Smooth muscle cell (in vitro differentiated cells): Measurements from ENCODE around the gene RNF144A. TPM values are rescaled to one million over a fixed set of nuclear protein-coding genes. Genes with fewer than 3 reads are reported as not detected.

ENCODE experiments used
- DNase-seq: peaks from one replicate; lab custom pipeline; 2025; ENCODE audit not compliant: unreplicated experiment; lab: John Stamatoyannopoulos, UW
- H2AFZ ChIP-seq: fragments of 200-600 bp; sonication (generic); 2 replicates; pipeline ENCODE4 v1.6.0; 2016; ENCODE audit warnings: antibody characterized with exemption, low read depth, mild to moderate bottlenecking
- H3F3A ChIP-seq: fragments of 200-600 bp; sonication (generic); 2 replicates; pipeline ENCODE4 v1.6.0; 2017; ENCODE audit warnings: antibody characterized with exemption, low read depth
- H3K27ac ChIP-seq: fragments of 200-600 bp; sonication (generic); 2 replicates; pipeline ENCODE4 v1.5.1; 2016; ENCODE audit warnings: low read depth, mild to moderate bottlenecking
- H3K27me3 ChIP-seq: fragments of 200-600 bp; sonication (generic); 2 replicates; pipeline ENCODE4 v1.6.1; 2016; ENCODE audit warnings: low read depth, mild to moderate bottlenecking
- H3K36me3 ChIP-seq: fragments of 200-600 bp; sonication (generic); 2 replicates; pipeline ENCODE4 v1.5.1; 2016; ENCODE audit warnings: low read depth
- H3K4me1 ChIP-seq: fragments of 200-600 bp; sonication (generic); 2 replicates; pipeline ENCODE4 v1.5.1; 2016; ENCODE audit warnings: low read depth
- H3K4me2 ChIP-seq: fragments of 200-600 bp; sonication (generic); 2 replicates; pipeline ENCODE4 v1.6.0; 2016; ENCODE audit warnings: mild to moderate bottlenecking
- H3K4me3 ChIP-seq: fragments of 200-600 bp; sonication (generic); 2 replicates; pipeline ENCODE4 v1.5.1; 2016; ENCODE audit warnings: mild to moderate bottlenecking
- H3K79me2 ChIP-seq: fragments of 200-600 bp; sonication (generic); 2 replicates; pipeline ENCODE4 v1.6.0; 2016; ENCODE audit warnings: low read depth, mild to moderate bottlenecking
- H3K9ac ChIP-seq: fragments of 200-600 bp; sonication (generic); 2 replicates; pipeline ENCODE4 v1.6.0; 2016; ENCODE audit warnings: low read depth
- H3K9me3 ChIP-seq: fragments of 200-600 bp; sonication (generic); replicated peaks from 2 replicates; pipeline ENCODE4 v1.5.1; 2016; ENCODE audit warnings: low read depth
- H4K20me1 ChIP-seq: fragments of 200-600 bp; sonication (generic); 2 replicates; pipeline ENCODE4 v1.6.0; 2016; ENCODE audit warnings: low read depth
- CTCF ChIP-seq: fragments of 200-600 bp; sonication (generic); IDR thresholded peaks from 2 replicates; pipeline ENCODE4 v1.5.1; 2017; ENCODE audit warnings: borderline replicate concordance, mild to moderate bottlenecking, antibody characterized with exemption; ENCODE audit not compliant: insufficient read depth, poor library complexity, severe bottlenecking
- WGBS: methylation state at CpG from one replicate; pipeline ENCODE4 v1.1.7; 2016; ENCODE audit warnings: low lambda C conversion rate; 5-methylcytosine and 5-hydroxymethylcytosine counted together
- polyA plus RNA-seq: library from polyadenylated mRNA; unstranded; fragments of >200 nt; fragmentation: Nextera tagmentation; extraction: Ambion mirVana; gene quantifications from 2 replicates; pipeline ENCODE4 v1.2.1, GENCODE V29; 2016
- total RNA-seq: library from RNA; depleted of rRNA; stranded (reverse); fragments of >200 nt; gene quantifications from 2 replicates; pipeline ENCODE4 v1.2.3, GENCODE V29; 2014

Gene RNF144A
- total and polyA plus RNA-seq, 2 experiments from 2014 or later, result 10.0 to 23.3 TPM

- no peaks in the 10 kb centered on the region for H3F3A ChIP-seq
- H3K4me3 ChIP-seq, result no peak overlapping the region
- no peaks in the 10 kb centered on the region for H3K9me3 ChIP-seq
- no peaks in the 10 kb centered on the region for H3K4me1 ChIP-seq
- H3K79me2 ChIP-seq, result no peaks in the 10 kb centered on the region
- 88% methylated on average over 4 of the region's 4 CpGs for WGBS
- no peak for TF ChIP-seq CTCF
- H3K27me3 ChIP-seq, result no peaks in the 10 kb centered on the region
- DNase-seq, result no peak
- no peak overlapping the region for H3K9ac ChIP-seq
- H3K36me3 ChIP-seq, result no peaks in the 10 kb centered on the region
- H2AFZ ChIP-seq, result no peak overlapping the region
- no peak overlapping the region for H3K4me2 ChIP-seq
- peaks cover 10% of the 10 kb centered on the region for H4K20me1 ChIP-seq
- no peak overlapping the region for H3K27ac ChIP-seq
These were observed 53.8 kb downstream of the RNF144A start for GRCh38 chr2:6970976-6971480.

GRCh38 chr2:6971502-6971901 lies 54.3 kb downstream of the RNF144A start:
- Histone ChIP-seq H3F3A (no peaks in the 10 kb centered on the region), H4K20me1 (peaks cover 10% of the 10 kb centered on the region), H3K4me2 (no peak overlapping the region), H3K27me3 (no peaks in the 10 kb centered on the region), H3K4me3 (no peak overlapping the region), H3K9me3 (no peaks in the 10 kb centered on the region), H2AFZ (no peak overlapping the region), H3K27ac (no peak overlapping the region), H3K36me3 (no peaks in the 10 kb centered on the region), H3K79me2 (no peaks in the 10 kb centered on the region), H3K4me1 (no peaks in the 10 kb centered on the region), H3K9ac (no peak overlapping the region)
- no peak for DNase-seq
- no peak for TF ChIP-seq CTCF
- 95% methylated on average over 2 of the region's 2 CpGs for WGBS

GRCh38 chr2:6972067-6972710 lies 55.0 kb downstream of the RNF144A start:
- Histone ChIP-seq H2AFZ (no peak overlapping the region), H3F3A (no peaks in the 10 kb centered on the region), H3K9ac (no peak overlapping the region), H3K4me1 (no peaks in the 10 kb centered on the region), H3K4me2 (no peak overlapping the region), H3K79me2 (no peaks in the 10 kb centered on the region), H3K36me3 (no peaks in the 10 kb centered on the region), H4K20me1 (peaks cover 10% of the 10 kb centered on the region), H3K4me3 (no peak overlapping the region), H3K27ac (no peak overlapping the region), H3K9me3 (no peaks in the 10 kb centered on the region), H3K27me3 (no peaks in the 10 kb centered on the region)
- DNase-seq, result no peak
- TF ChIP-seq CTCF, result no peak
- 91% methylated on average over 5 of the region's 5 CpGs for WGBS
